ENCODE results near the gene KNDC1. TPM values are rescaled to one million over a fixed set of nuclear protein-coding genes. Genes with fewer than 3 reads are reported as not detected.

Gene KNDC1
- total and polyA plus RNA-seq, 10 of the 15 experiments (the other 5 are each of a cell fraction or from before 2014, with no cell fraction given): 0.03 to 0.11 (median 0.05) TPM; not detected in 7

DNA sequence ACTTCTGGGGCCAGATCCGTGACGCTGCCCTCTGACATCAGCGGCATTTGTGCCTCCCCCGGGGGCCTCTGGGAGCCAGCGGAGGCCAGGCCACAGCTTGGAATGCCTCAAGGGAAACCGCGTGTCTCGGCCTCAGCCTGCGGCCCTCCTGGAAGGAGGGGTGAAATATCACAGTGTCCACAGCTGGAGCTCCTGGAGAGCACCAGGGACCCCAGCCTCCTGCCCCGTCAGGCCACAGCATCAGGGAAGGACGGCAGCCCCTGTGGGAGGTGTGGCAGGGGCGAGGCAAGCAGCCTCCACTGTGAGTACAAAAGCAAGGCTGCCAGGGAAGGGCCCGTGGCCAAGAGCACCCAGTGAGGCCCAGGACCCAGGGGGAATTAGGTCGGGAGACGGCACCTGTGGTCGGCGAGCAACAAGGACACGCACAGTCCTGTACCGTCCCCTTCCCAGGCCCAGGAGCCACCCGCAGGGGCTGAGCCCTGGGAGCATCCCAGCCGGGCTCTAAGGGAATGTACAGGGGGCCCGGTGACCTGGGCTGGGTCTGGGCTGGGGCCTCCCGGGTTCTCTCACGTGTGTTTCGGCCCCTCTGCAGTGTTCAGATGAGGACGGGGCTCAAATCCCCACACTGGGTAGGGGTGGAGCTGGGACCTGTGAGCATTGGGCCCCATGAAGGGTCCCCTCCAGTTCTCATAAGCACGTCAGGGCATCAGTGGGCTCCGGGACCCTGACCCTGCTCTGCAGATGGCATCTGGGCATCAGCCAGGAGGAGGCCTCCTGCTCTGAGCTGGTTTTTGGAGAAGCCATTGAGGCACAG, 18.7 kb upstream of the KNDC1 start:
- TF ChIP-seq MEF2A (IDR thresholded peaks at IDR 0.05; ENCODE audit: insufficient read depth, low read depth, low read length): no peak
- TF ChIP-seq, protein P1, sequence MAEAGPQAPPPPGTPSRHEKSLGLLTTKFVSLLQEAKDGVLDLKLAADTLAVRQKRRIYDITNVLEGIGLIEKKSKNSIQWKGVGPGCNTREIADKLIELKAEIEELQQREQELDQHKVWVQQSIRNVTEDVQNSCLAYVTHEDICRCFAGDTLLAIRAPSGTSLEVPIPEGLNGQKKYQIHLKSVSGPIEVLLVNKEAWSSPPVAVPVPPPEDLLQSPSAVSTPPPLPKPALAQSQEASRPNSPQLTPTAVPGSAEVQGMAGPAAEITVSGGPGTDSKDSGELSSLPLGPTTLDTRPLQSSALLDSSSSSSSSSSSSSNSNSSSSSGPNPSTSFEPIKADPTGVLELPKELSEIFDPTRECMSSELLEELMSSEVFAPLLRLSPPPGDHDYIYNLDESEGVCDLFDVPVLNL (IDR thresholded peaks at IDR 0.05; ENCODE audit: low read depth, low read length): no peak
- RAD21 ChIA-PET (ENCODE audit: unreplicated experiment): no interaction called here
- Histone ChIP-seq H4K20me1 (ENCODE audit: control insufficient read depth, insufficient read depth) (no peaks in the 10 kb centered on the region), H3K79me2 (ENCODE audit: control insufficient read depth, insufficient read depth, low read length) (no peaks in the 10 kb centered on the region), H3K9ac (ENCODE audit: control insufficient read depth, insufficient read depth, low read length) (no peak overlapping the region), H3K4me1 (ENCODE audit: control insufficient read depth, insufficient read depth, low read length) (no peaks in the 10 kb centered on the region), H3K9me3 (replicated peaks; ENCODE audit: control insufficient read depth, insufficient read depth, low read length) (no peaks in the 10 kb centered on the region), H3K27ac (ENCODE audit: control insufficient read depth, insufficient read depth) (no peak overlapping the region), H3K4me2 (ENCODE audit: control insufficient read depth, insufficient read depth) (no peak overlapping the region), H3K27me3 (replicated peaks in 1 of 2; ENCODE audit: control insufficient read depth in 2 of 2, insufficient read depth in 2 of 2, low read length in 1 of 2) (no peaks in the 10 kb centered on the region), H3K4me3 (no peak overlapping the region), H3K36me3 (ENCODE audit: control insufficient read depth in 2 of 2, insufficient read depth in 2 of 2, low read length in 1 of 2) (no peaks in the 10 kb centered on the region), H2AFZ (ENCODE audit: control insufficient read depth, low read depth, low read length) (no peak overlapping the region)
- in situ Hi-C loops (cut with MboI): loop anchor here (5.0 kb wide), 1 partner anchor 166 kb away; the partner anchor contains the start of genes TUBGCP2 and ZNF511
- BruUV-seq (replicated peaks): no TSS peak
- SMC1A ChIA-PET (ENCODE audit: uncharacterized antibody, unreplicated experiment): no interaction called here
- intact Hi-C loops (cut with micrococcal nuclease; ENCODE audit: unreplicated experiment): no loop called here
- CTCF ChIA-PET: no interaction called here
- POLR2A ChIA-PET: no interaction called here
- FAIRE-seq (no peak), DNase-seq (ENCODE audit: low read depth, low spot score) (no peak), ATAC-seq (no peak)
- WGBS (ENCODE audit: insufficient coverage, insufficient replicate concordance, low lambda C conversion rate, missing lambda C conversion rate): 44% methylated on average over 26 of the region's 28 CpGs

DNA sequence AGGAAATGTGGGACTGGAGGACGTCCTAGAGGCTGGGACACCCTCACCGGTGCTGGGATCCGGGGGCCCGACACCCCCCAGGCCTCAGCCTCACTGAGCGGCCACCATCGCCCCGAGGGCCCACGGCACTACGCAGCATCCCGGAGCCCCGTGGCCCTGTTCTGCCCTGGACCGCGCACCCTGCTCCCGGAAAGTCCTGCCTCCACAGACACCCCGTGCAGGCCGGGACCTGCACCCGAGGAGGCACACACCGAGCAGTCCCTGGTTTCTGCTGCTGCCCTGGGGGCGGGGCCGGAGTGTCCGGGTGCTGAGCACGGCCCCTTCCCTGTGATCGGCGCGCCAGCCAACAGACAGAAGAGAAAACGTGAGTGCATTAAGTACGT, 18.1 kb upstream of the KNDC1 start:
- Histone ChIP-seq H4K20me1 (ENCODE audit: control insufficient read depth, insufficient read depth) (no peaks in the 10 kb centered on the region), H3K79me2 (ENCODE audit: control insufficient read depth, insufficient read depth, low read length) (no peaks in the 10 kb centered on the region), H3K4me3 (no peak overlapping the region), H3K36me3 (ENCODE audit: control insufficient read depth in 2 of 2, insufficient read depth in 2 of 2, low read length in 1 of 2) (no peaks in the 10 kb centered on the region), H3K4me1 (ENCODE audit: control insufficient read depth, insufficient read depth, low read length) (no peaks in the 10 kb centered on the region), H3K4me2 (ENCODE audit: control insufficient read depth, insufficient read depth) (no peak overlapping the region), H3K27me3 (replicated peaks in 1 of 2; ENCODE audit: control insufficient read depth in 2 of 2, insufficient read depth in 2 of 2, low read length in 1 of 2) (no peaks in the 10 kb centered on the region), H3K27ac (ENCODE audit: control insufficient read depth, insufficient read depth) (no peak overlapping the region), H2AFZ (ENCODE audit: control insufficient read depth, low read depth, low read length) (no peak overlapping the region), H3K9me3 (replicated peaks; ENCODE audit: control insufficient read depth, insufficient read depth, low read length) (no peaks in the 10 kb centered on the region), H3K9ac (ENCODE audit: control insufficient read depth, insufficient read depth, low read length) (no peak overlapping the region)
- ChIA-PET SMC1A (ENCODE audit: uncharacterized antibody, unreplicated experiment) (no interaction called here), RAD21 (ENCODE audit: unreplicated experiment) (no interaction called here), CTCF (interaction anchor here (1.7 kb wide), 1 partner anchor 238 kb away, joined by 4 read pairs; no protein-coding TSS in a partner anchor), POLR2A (no interaction called here)
- DNase-seq (ENCODE audit: low read depth, low spot score): no peak
- intact Hi-C loops (cut with micrococcal nuclease; ENCODE audit: unreplicated experiment) (no loop called here), in situ Hi-C loops (cut with MboI) (loop anchor here (5.0 kb wide), 1 partner anchor 165 kb away; the partner anchor contains the start of genes TUBGCP2 and ZNF511)
- 64% methylated on average over 27 of the region's 27 CpGs for WGBS (ENCODE audit: insufficient coverage, insufficient replicate concordance, low lambda C conversion rate, missing lambda C conversion rate)
- ATAC-seq: no peak
- FAIRE-seq: no peak
- BruUV-seq (replicated peaks): no TSS peak
- TF ChIP-seq TAF1 (IDR thresholded peaks at IDR 0.05; ENCODE audit: borderline replicate concordance, low read depth, low read length) (no peak), JUNB (IDR thresholded peaks at IDR 0.05) (no peak), LARP7 (IDR thresholded peaks at IDR 0.05) (no peak), ZNF24 (IDR thresholded peaks at IDR 0.05) (no peak), ZZZ3 (IDR thresholded peaks at IDR 0.05; ENCODE audit: control insufficient read depth, insufficient read length, low read depth) (no peak), BCL11A (IDR thresholded peaks at IDR 0.05; ENCODE audit: low read depth, low read length) (no peak), ZSCAN29 (IDR thresholded peaks at IDR 0.05) (no peak)
- TF ChIP-seq, protein P2, sequence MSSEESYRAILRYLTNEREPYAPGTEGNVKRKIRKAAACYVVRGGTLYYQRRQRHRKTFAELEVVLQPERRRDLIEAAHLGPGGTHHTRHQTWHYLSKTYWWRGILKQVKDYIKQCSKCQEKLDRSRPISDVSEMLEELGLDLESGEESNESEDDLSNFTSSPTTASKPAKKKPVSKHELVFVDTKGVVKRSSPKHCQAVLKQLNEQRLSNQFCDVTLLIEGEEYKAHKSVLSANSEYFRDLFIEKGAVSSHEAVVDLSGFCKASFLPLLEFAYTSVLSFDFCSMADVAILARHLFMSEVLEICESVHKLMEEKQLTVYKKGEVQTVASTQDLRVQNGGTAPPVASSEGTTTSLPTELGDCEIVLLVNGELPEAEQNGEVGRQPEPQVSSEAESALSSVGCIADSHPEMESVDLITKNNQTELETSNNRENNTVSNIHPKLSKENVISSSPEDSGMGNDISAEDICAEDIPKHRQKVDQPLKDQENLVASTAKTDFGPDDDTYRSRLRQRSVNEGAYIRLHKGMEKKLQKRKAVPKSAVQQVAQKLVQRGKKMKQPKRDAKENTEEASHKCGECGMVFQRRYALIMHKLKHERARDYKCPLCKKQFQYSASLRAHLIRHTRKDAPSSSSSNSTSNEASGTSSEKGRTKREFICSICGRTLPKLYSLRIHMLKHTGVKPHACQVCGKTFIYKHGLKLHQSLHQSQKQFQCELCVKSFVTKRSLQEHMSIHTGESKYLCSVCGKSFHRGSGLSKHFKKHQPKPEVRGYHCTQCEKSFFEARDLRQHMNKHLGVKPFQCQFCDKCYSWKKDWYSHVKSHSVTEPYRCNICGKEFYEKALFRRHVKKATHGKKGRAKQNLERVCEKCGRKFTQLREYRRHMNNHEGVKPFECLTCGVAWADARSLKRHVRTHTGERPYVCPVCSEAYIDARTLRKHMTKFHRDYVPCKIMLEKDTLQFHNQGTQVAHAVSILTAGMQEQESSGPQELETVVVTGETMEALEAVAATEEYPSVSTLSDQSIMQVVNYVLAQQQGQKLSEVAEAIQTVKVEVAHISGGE (CRISPR knock-in tag; IDR thresholded peaks at IDR 0.05): no peak
